Measurements from ENCODE around the gene ZC3H18. TPM values are rescaled to one million over a fixed set of nuclear protein-coding genes. Genes with fewer than 3 reads are reported as not detected.
"Not testable (repeated sequence)": the region's sequence is repeated elsewhere in the genome, so short reads cannot be mapped to it uniquely, and the experiment has no call there.

ZC3H18 gene
- total and polyA plus RNA-seq, 9 donors: 9.2 to 34.8 (median 31.4) TPM

GRCh38 chr16:88600539-88600896 lies 30.3 kb downstream of the ZC3H18 start:
- no peaks in the 10 kb centered on the region for H3K9me3 ChIP-seq (replicated peaks; ENCODE audit: control insufficient read depth, low read depth, low read length)
- peaks cover 56% of the 10 kb centered on the region for H3K36me3 ChIP-seq (ENCODE audit: control insufficient read depth, insufficient read depth, low read length)
- H3K27me3 ChIP-seq (ENCODE audit: control insufficient read depth, insufficient read depth, low read length): no peaks in the 10 kb centered on the region
- H3K4me1 ChIP-seq (ENCODE audit: control insufficient read depth, insufficient read depth, low read length): peaks cover 14% of the 10 kb centered on the region
- no peak for DNase-seq
- WGBS (ENCODE audit: insufficient coverage): 90% methylated on average over 3 of the region's 6 CpGs
- H3K4me3 ChIP-seq (ENCODE audit: low read length): no peak overlapping the region
- H3K27ac ChIP-seq (ENCODE audit: low read length): no peak overlapping the region

- Histone ChIP-seq H3K4me3 (ENCODE audit: low read length) (no peak overlapping the region), H3K27ac (ENCODE audit: low read length) (no peak overlapping the region), H3K27me3 (ENCODE audit: control insufficient read depth, insufficient read depth, low read length) (no peaks in the 10 kb centered on the region), H3K9me3 (replicated peaks; ENCODE audit: control insufficient read depth, low read depth, low read length) (no peaks in the 10 kb centered on the region), H3K36me3 (ENCODE audit: control insufficient read depth, insufficient read depth, low read length) (peaks cover 66% of the 10 kb centered on the region), H3K4me1 (ENCODE audit: control insufficient read depth, insufficient read depth, low read length) (peaks cover 14% of the 10 kb centered on the region)
- DNase-seq: no peak
- 75% methylated on average over 4 of the region's 9 CpGs for WGBS (ENCODE audit: insufficient coverage)
Observed at GRCh38 chr16:88601313-88602036, 31.3 kb downstream of the ZC3H18 start.

- Histone ChIP-seq H3K36me3 (ENCODE audit: control insufficient read depth, insufficient read depth, low read length) (peaks cover 71% of the 10 kb centered on the region), H3K27me3 (ENCODE audit: control insufficient read depth, insufficient read depth, low read length) (no peaks in the 10 kb centered on the region), H3K9me3 (replicated peaks; ENCODE audit: control insufficient read depth, low read depth, low read length) (no peaks in the 10 kb centered on the region), H3K4me3 (ENCODE audit: low read length) (no peak overlapping the region), H3K4me1 (ENCODE audit: control insufficient read depth, insufficient read depth, low read length) (peaks cover 14% of the 10 kb centered on the region), H3K27ac (ENCODE audit: low read length) (no peak overlapping the region)
- 86% methylated on average over 7 of the region's 7 CpGs for WGBS (ENCODE audit: insufficient coverage)
- no peak for DNase-seq
Observed at GRCh38 chr16:88602091-88602490, 31.9 kb downstream of the ZC3H18 start.

GRCh38 chr16:88605186-88606147 lies 35.3 kb downstream of the ZC3H18 start:
- H3K9me3 ChIP-seq (replicated peaks; ENCODE audit: control insufficient read depth, low read depth, low read length): no peaks in the 10 kb centered on the region
- no peaks in the 10 kb centered on the region for H3K4me1 ChIP-seq (ENCODE audit: control insufficient read depth, insufficient read depth, low read length)
- H3K27ac ChIP-seq (ENCODE audit: low read length): no peak overlapping the region
- no peak overlapping the region for H3K4me3 ChIP-seq (ENCODE audit: low read length)
- DNase-seq: no peak
- 69% methylated on average over 10 of the region's 20 CpGs for WGBS (ENCODE audit: insufficient coverage)
- H3K27me3 ChIP-seq (ENCODE audit: control insufficient read depth, insufficient read depth, low read length): no peaks in the 10 kb centered on the region
- H3K36me3 ChIP-seq (ENCODE audit: control insufficient read depth, insufficient read depth, low read length): peaks cover 66% of the 10 kb centered on the region

- Histone ChIP-seq H3K27ac (ENCODE audit: low read length) (no peak overlapping the region), H3K36me3 (ENCODE audit: control insufficient read depth, insufficient read depth, low read length) (peaks cover 65% of the 10 kb centered on the region), H3K4me1 (ENCODE audit: control insufficient read depth, insufficient read depth, low read length) (no peaks in the 10 kb centered on the region), H3K27me3 (ENCODE audit: control insufficient read depth, insufficient read depth, low read length) (no peaks in the 10 kb centered on the region), H3K4me3 (ENCODE audit: low read length) (no peak overlapping the region), H3K9me3 (replicated peaks; ENCODE audit: control insufficient read depth, low read depth, low read length) (no peaks in the 10 kb centered on the region)
- 86% methylated on average over 16 of the region's 17 CpGs for WGBS (ENCODE audit: insufficient coverage)
- no peak for DNase-seq
Observed at GRCh38 chr16:88606148-88606757, 36.0 kb downstream of the ZC3H18 start.

- H3K9me3 ChIP-seq (replicated peaks; ENCODE audit: control insufficient read depth, low read depth, low read length): no peaks in the 10 kb centered on the region
- 78% methylated on average over 3 of the region's 6 CpGs for WGBS (ENCODE audit: insufficient coverage)
- no peak for DNase-seq
- no peak overlapping the region for H3K4me3 ChIP-seq (ENCODE audit: low read length)
- H3K27ac ChIP-seq (ENCODE audit: low read length): no peak overlapping the region
- no peaks in the 10 kb centered on the region for H3K4me1 ChIP-seq (ENCODE audit: control insufficient read depth, insufficient read depth, low read length)
- H3K27me3 ChIP-seq (ENCODE audit: control insufficient read depth, insufficient read depth, low read length): no peaks in the 10 kb centered on the region
- peaks cover 64% of the 10 kb centered on the region for H3K36me3 ChIP-seq (ENCODE audit: control insufficient read depth, insufficient read depth, low read length)
Observed at GRCh38 chr16:88608076-88608475, 37.9 kb downstream of the ZC3H18 start.

- not testable (repeated sequence) for H3K4me3 ChIP-seq (ENCODE audit: low read length); DNase-seq; H3K9me3 ChIP-seq (replicated peaks; ENCODE audit: control insufficient read depth, low read depth, low read length); H3K27me3 ChIP-seq (ENCODE audit: control insufficient read depth, insufficient read depth, low read length); H3K4me1 ChIP-seq (ENCODE audit: control insufficient read depth, insufficient read depth, low read length); H3K27ac ChIP-seq (ENCODE audit: low read length)
- H3K36me3 ChIP-seq (ENCODE audit: control insufficient read depth, insufficient read depth, low read length): peaks cover 70% of the 10 kb centered on the region
- 85% methylated on average over 2 of the region's 8 CpGs for WGBS (ENCODE audit: insufficient coverage)
Observed at GRCh38 chr16:88609426-88609825, 39.2 kb downstream of the ZC3H18 start.

GRCh38 chr16:88610080-88610479 lies 39.9 kb downstream of the ZC3H18 start:
- WGBS (ENCODE audit: insufficient coverage): 58% methylated on average over 4 of the region's 6 CpGs
- Histone ChIP-seq H3K36me3 (ENCODE audit: control insufficient read depth, insufficient read depth, low read length) (peaks cover 65% of the 10 kb centered on the region), H3K4me1 (ENCODE audit: control insufficient read depth, insufficient read depth, low read length) (peaks cover 9% of the 10 kb centered on the region), H3K27ac (ENCODE audit: low read length) (no peak overlapping the region), H3K4me3 (ENCODE audit: low read length) (no peak overlapping the region), H3K27me3 (ENCODE audit: control insufficient read depth, insufficient read depth, low read length) (no peaks in the 10 kb centered on the region), H3K9me3 (replicated peaks; ENCODE audit: control insufficient read depth, low read depth, low read length) (no peaks in the 10 kb centered on the region)
- DNase-seq: no peak

GRCh38 chr16:88610909-88611812 lies 41.0 kb downstream of the ZC3H18 start:
- 33% methylated on average over 47 of the region's 49 CpGs for WGBS (ENCODE audit: insufficient coverage)
- H3K36me3 ChIP-seq (ENCODE audit: control insufficient read depth, insufficient read depth, low read length): peaks cover 61% of the 10 kb centered on the region
- no peaks in the 10 kb centered on the region for H3K9me3 ChIP-seq (replicated peaks; ENCODE audit: control insufficient read depth, low read depth, low read length)
- DNase-seq: no peak
- no peaks in the 10 kb centered on the region for H3K27me3 ChIP-seq (ENCODE audit: control insufficient read depth, insufficient read depth, low read length)
- no peak overlapping the region for H3K27ac ChIP-seq (ENCODE audit: low read length)
- peaks cover 15% of the 10 kb centered on the region for H3K4me1 ChIP-seq (ENCODE audit: control insufficient read depth, insufficient read depth, low read length)
- H3K4me3 ChIP-seq (ENCODE audit: low read length): no peak overlapping the region

All from muscle of leg (tissue), 11 donors.